ENCODE measurements around the gene DPM1.
"Not testable (repeated sequence)": the region's sequence is repeated elsewhere in the genome, so short reads cannot be mapped to it uniquely, and the experiment has no call there.

DPM1 gene

GRCh38 chr20:50980071-50980681 lies 21.8 kb upstream of the DPM1 start:
- no peak for DNase-seq (ENCODE audit: low read depth in 3 of 3)

- not testable (repeated sequence) for DNase-seq (ENCODE audit: low read depth in 3 of 3)
Observed at GRCh38 chr20:50978533-50978932, 20.2 kb upstream of the DPM1 start.

GRCh38 chr20:50977066-50978021 lies 19.0 kb upstream of the DPM1 start:
- DNase-seq (ENCODE audit: low read depth in 3 of 3): no peak

- DNase-seq (ENCODE audit: low read depth in 3 of 3): no peak
Observed at GRCh38 chr20:50975701-50976330, 17.5 kb upstream of the DPM1 start.

GRCh38 chr20:50969912-50970311 lies 11.6 kb upstream of the DPM1 start:
- no peak for DNase-seq (ENCODE audit: low read depth in 3 of 3)

- no peak for DNase-seq (ENCODE audit: low read depth in 3 of 3)
Observed at GRCh38 chr20:50969435-50969834, 11.1 kb upstream of the DPM1 start.

- no peak for DNase-seq (ENCODE audit: low read depth in 3 of 3)
Observed at GRCh38 chr20:50968289-50968688, 10.0 kb upstream of the DPM1 start.

GRCh38 chr20:50967586-50967985 lies 9.3 kb upstream of the DPM1 start:
- no peak for DNase-seq (ENCODE audit: low read depth in 3 of 3)

GRCh38 chr20:50959543-50960126 lies 1.3 kb upstream of the DPM1 start:
- no peak for DNase-seq (ENCODE audit: low read depth in 3 of 3)

- DNase-seq (ENCODE audit: low read depth in 3 of 3): peak; percentile 45 to 69 (median 59)
Observed at GRCh38 chr20:50958615-50959542, 547 bp upstream of the DPM1 start, which contains the start of gene MOCS3. TSS of gene MOCS3 (plus strand) at chr20:50958818. CDS start at chr20:50958843, 25 bp downstream.

GRCh38 chr20:50957276-50957675 lies 1.1 kb downstream of the DPM1 start:
- DNase-seq (ENCODE audit: low read depth in 3 of 3): no peak

GRCh38 chr20:50953821-50954220 lies 4.5 kb downstream of the DPM1 start:
- DNase-seq (ENCODE audit: low read depth in 3 of 3): no peak

GRCh38 chr20:50953196-50953595 lies 5.1 kb downstream of the DPM1 start:
- DNase-seq (ENCODE audit: low read depth in 3 of 3): no peak

GRCh38 chr20:50948132-50948785 lies 10.1 kb downstream of the DPM1 start:
- DNase-seq (ENCODE audit: low read depth in 3 of 3): no peak

- no peak for DNase-seq (ENCODE audit: low read depth in 3 of 3)
Observed at GRCh38 chr20:50943069-50943468, 15.3 kb downstream of the DPM1 start.

GRCh38 chr20:50933589-50933988 lies 24.7 kb downstream of the DPM1 start:
- DNase-seq (ENCODE audit: low read depth in 3 of 3): no peak

- no peak for DNase-seq (ENCODE audit: low read depth in 3 of 3)
Observed at GRCh38 chr20:50932691-50933280, 25.5 kb downstream of the DPM1 start.

GRCh38 chr20:50932016-50932485 lies 26.3 kb downstream of the DPM1 start:
- DNase-seq (ENCODE audit: low read depth in 3 of 3): no peak

- DNase-seq (ENCODE audit: low read depth in 3 of 3): peak; percentile 77 to 80 (median 78)
Observed at GRCh38 chr20:50931306-50932015, 26.9 kb downstream of the DPM1 start, which contains the start of gene ADNP. TSS of gene ADNP (minus strand) at chr20:50931437. CDS start at chr20:50903996, 27,441 bp downstream.

All from stimulated activated CD4-positive, alpha-beta T cell treated with anti-CD3 and anti-CD28 coated beads, TNF-alpha, amount 100 ng/mL, for 4 hours (primary cell).